Activated CD8-positive, alpha-beta memory T cell treated with anti-CD3 and anti-CD28 coated beads, Interleukin-2, amount 50 U/mL, for 24 hours (primary cell): Measurements from ENCODE around the gene CYSRT1.
"Not testable (repeated sequence)": the region's sequence is repeated elsewhere in the genome, so short reads cannot be mapped to it uniquely, and the experiment has no call there.

Experiments used
- DNase-seq: peaks from one replicate; pipeline ENCODE4 v3.0.0-alpha.2; 2020; ENCODE audit errors: extremely low read depth

Gene CYSRT1

GRCh38 chr9:137237759-137238726 is 13.1 kb downstream of the CYSRT1 start:
- no peak for DNase-seq

- DNase-seq: not testable (repeated sequence)
Measured at GRCh38 chr9:137239541-137240200, 14.7 kb downstream of the CYSRT1 start.

GRCh38 chr9:137240318-137240840 is 15.4 kb downstream of the CYSRT1 start:
- peak; percentile 32 for DNase-seq

- DNase-seq: peak; percentile 97
Measured at GRCh38 chr9:137240841-137241489, 16.0 kb downstream of the CYSRT1 start, which contains the start of gene TUBB4B. Gene TUBB4B, plus strand, starts transcription at chr9:137241287. Its CDS starts 74 bp downstream, at chr9:137241361.

- no peak for DNase-seq
Measured at GRCh38 chr9:137241490-137242268, 16.7 kb downstream of the CYSRT1 start.

- DNase-seq: no peak
Measured at GRCh38 chr9:137242269-137243203, 17.6 kb downstream of the CYSRT1 start.

- DNase-seq: not testable (repeated sequence)
Measured at GRCh38 chr9:137243266-137243625, 18.3 kb downstream of the CYSRT1 start.

- DNase-seq: no peak
Measured at GRCh38 chr9:137243626-137244485, 18.9 kb downstream of the CYSRT1 start.

- DNase-seq: no peak
Measured at GRCh38 chr9:137244486-137245449, 19.8 kb downstream of the CYSRT1 start.

GRCh38 chr9:137245450-137246421 is 20.8 kb downstream of the CYSRT1 start:
- DNase-seq: no peak

- DNase-seq: no peak
Measured at GRCh38 chr9:137247135-137247915, 22.4 kb downstream of the CYSRT1 start.

- DNase-seq: no peak
Measured at GRCh38 chr9:137247916-137248175, 22.9 kb downstream of the CYSRT1 start.

- DNase-seq: no peak
Measured at GRCh38 chr9:137250329-137251193, 25.6 kb downstream of the CYSRT1 start.

GRCh38 chr9:137251194-137251461 is 26.2 kb downstream of the CYSRT1 start, which contains the start of gene STPG3:
Gene STPG3, plus strand, starts transcription at chr9:137251286. Its CDS starts 1 bp downstream, at chr9:137251287.
- no peak for DNase-seq

- DNase-seq: no peak
Measured at GRCh38 chr9:137251490-137252268, 26.7 kb downstream of the CYSRT1 start.
